ENCODE data around the gene ZFP64. TPM values are rescaled to one million over a fixed set of nuclear protein-coding genes. Genes with fewer than 3 reads are reported as not detected.
"Not testable (repeated sequence)": the region's sequence is repeated elsewhere in the genome, so short reads cannot be mapped to it uniquely, and the experiment has no call there.

Gene ZFP64
- polyA plus RNA-seq, 2 donors = 3.2 to 6.2 TPM

DNA sequence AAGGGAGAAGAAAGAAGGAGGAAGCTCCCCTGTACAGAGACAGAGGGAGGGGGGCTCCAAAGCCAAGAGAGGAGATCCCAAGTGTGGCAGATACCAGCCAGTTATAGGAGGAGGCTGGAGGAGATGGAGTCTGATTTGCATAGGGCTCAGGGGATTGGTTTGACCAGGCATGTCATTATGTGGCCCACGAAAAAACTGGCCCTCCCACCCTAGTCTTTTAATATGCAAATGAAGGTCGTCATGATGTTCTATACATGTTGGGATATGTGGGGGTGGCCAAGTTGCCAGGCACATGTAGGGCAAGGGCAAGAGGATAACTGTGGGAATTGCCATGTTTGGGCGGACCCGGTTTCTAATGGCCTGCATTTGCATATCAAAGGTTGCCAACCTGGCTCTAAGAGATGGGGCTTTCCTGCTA, 17.6 kb upstream of the ZFP64 start:
- no peaks in the 10 kb centered on the region for H3K36me3 ChIP-seq (ENCODE audit: control insufficient read depth in 2 of 2, insufficient read depth in 2 of 2, low read length in 1 of 2)
- peaks cover 0 to 2% of the 10 kb centered on the region in 2 donors for H3K9me3 ChIP-seq (ENCODE audit: control insufficient read depth in 2 of 2, insufficient read depth in 1 of 2, low read depth in 1 of 2, low read length in 1 of 2)
- no peaks in the 10 kb centered on the region for H3K4me1 ChIP-seq (ENCODE audit: control insufficient read depth in 2 of 2, insufficient read depth in 2 of 2, low read length in 1 of 2)
- WGBS, 2 donors = 24 to 34% methylated on average over 4 of the region's 4 CpGs
- no peak overlapping the region for H3K27ac ChIP-seq (ENCODE audit: low read depth in 2 of 2, low read length in 1 of 2)
- H3K4me3 ChIP-seq (ENCODE audit: low read depth in 1 of 2, low read length in 2 of 2) = no peak overlapping the region
- no peaks in the 10 kb centered on the region for H3K27me3 ChIP-seq (ENCODE audit: control insufficient read depth in 1 of 2, insufficient read depth in 2 of 2, low read length in 2 of 2)

DNA sequence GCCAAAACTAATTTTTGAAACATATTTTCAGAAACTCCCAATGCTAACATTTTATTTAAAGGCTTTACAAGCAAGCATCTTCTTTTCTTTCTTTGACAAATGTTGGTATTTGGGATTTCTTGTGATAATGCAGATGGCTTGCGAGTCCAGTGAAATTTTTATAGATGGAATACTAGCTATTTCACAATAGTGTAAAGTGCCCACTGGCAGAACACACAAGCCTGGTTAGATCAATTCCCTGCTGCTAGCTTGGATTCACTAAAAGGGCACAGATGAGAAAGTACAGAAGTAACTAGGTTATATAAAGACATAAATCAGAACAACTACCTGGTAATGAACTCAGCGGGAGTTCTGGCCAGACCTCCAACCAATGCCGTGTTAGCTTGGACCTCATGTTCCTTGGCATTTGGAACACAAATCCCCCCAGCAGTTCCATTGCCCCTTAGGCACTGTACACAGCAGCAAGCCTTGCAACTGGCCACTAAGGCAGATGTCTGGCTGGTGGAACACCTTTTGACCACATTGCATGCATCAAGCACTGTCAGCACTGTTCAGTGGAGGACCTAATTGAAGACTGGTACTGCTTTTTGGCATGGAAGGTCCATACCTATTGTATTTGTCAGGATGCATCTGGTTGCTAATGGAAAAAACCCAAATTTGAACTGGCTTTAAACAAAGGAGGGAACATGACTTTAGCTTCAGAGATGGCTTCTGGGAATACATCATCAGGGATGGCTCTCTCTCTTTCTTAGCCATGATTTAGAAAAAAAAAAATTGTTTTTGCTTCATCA, 15.6 kb upstream of the ZFP64 start:
- Histone ChIP-seq H3K27me3 (ENCODE audit: control insufficient read depth in 1 of 2, insufficient read depth in 2 of 2, low read length in 2 of 2) (no peaks in the 10 kb centered on the region), H3K27ac (ENCODE audit: low read depth in 2 of 2, low read length in 1 of 2) (no peak overlapping the region), H3K4me1 (ENCODE audit: control insufficient read depth in 2 of 2, insufficient read depth in 2 of 2, low read length in 1 of 2) (no peaks in the 10 kb centered on the region), H3K4me3 (ENCODE audit: low read depth in 1 of 2, low read length in 2 of 2) (no peak overlapping the region), H3K36me3 (ENCODE audit: control insufficient read depth in 2 of 2, insufficient read depth in 2 of 2, low read length in 1 of 2) (no peaks in the 10 kb centered on the region), H3K9me3 (ENCODE audit: control insufficient read depth in 2 of 2, insufficient read depth in 1 of 2, low read depth in 1 of 2, low read length in 1 of 2) (no peaks in the 10 kb centered on the region)
- 91 to 97% methylated on average over 3 of the region's 3 CpGs for whole genome bisulfite sequencing, 2 donors

DNA sequence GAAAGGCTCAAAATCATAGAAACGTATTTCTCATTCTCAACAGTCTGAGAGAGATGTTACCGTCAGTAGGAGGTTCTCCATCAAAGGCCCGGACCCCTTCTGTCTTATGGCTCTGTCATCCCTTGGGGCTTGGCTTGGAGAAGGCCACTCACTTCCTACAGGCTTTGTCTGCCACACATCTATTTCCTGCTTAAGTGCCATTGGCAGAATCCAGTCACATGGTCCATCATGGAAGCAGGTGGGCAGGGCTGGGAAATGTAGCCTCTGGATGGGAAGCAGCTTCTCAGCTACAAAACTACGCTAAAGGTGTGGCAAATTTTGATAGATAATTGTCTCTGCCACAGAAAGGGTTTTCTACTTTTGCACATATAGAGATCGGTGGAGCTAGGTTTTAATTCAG, 12.6 kb upstream of the ZFP64 start:
- no peaks in the 10 kb centered on the region for H3K9me3 ChIP-seq (ENCODE audit: control insufficient read depth in 2 of 2, insufficient read depth in 1 of 2, low read depth in 1 of 2, low read length in 1 of 2)
- no peak overlapping the region for H3K4me3 ChIP-seq (ENCODE audit: low read depth in 1 of 2, low read length in 2 of 2)
- WGBS, 2 donors = 92 to 96% methylated on average over 5 of the region's 5 CpGs
- H3K4me1 ChIP-seq (ENCODE audit: control insufficient read depth in 2 of 2, insufficient read depth in 2 of 2, low read length in 1 of 2) = no peaks in the 10 kb centered on the region
- H3K36me3 ChIP-seq (ENCODE audit: control insufficient read depth in 2 of 2, insufficient read depth in 2 of 2, low read length in 1 of 2) = no peaks in the 10 kb centered on the region
- no peak overlapping the region for H3K27ac ChIP-seq (ENCODE audit: low read depth in 2 of 2, low read length in 1 of 2)
- no peaks in the 10 kb centered on the region for H3K27me3 ChIP-seq (ENCODE audit: control insufficient read depth in 1 of 2, insufficient read depth in 2 of 2, low read length in 2 of 2)

DNA sequence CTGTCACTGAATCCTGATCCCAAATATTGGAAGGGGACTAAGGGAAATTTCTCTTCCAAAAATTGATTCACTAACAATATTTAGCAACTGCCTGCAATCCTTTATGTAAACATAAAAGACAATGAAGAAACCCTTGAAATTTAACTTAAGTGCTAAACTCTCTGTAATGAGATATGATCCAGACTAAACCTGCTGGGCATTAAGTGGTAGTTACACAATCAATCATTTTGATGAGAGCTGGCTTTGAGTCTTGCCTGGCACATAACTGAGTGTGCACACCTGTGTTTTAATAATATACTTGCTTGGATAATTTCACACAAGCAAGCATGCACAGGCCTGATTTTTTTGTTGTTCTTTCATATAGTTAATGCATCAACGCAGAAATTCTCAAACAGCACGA, 9.8 kb upstream of the ZFP64 start:
- no peaks in the 10 kb centered on the region for H3K4me1 ChIP-seq (ENCODE audit: control insufficient read depth in 2 of 2, insufficient read depth in 2 of 2, low read length in 1 of 2)
- no peaks in the 10 kb centered on the region for H3K27me3 ChIP-seq (ENCODE audit: control insufficient read depth in 1 of 2, insufficient read depth in 2 of 2, low read length in 2 of 2)
- no peaks in the 10 kb centered on the region for H3K36me3 ChIP-seq (ENCODE audit: control insufficient read depth in 2 of 2, insufficient read depth in 2 of 2, low read length in 1 of 2)
- no peak overlapping the region for H3K4me3 ChIP-seq (ENCODE audit: low read depth in 1 of 2, low read length in 2 of 2)
- 55 to 75% methylated on average over 2 of the region's 2 CpGs for WGBS, 2 donors
- H3K27ac ChIP-seq (ENCODE audit: low read depth in 2 of 2, low read length in 1 of 2) = no peak overlapping the region
- no peaks in the 10 kb centered on the region for H3K9me3 ChIP-seq (ENCODE audit: control insufficient read depth in 2 of 2, insufficient read depth in 1 of 2, low read depth in 1 of 2, low read length in 1 of 2)

DNA sequence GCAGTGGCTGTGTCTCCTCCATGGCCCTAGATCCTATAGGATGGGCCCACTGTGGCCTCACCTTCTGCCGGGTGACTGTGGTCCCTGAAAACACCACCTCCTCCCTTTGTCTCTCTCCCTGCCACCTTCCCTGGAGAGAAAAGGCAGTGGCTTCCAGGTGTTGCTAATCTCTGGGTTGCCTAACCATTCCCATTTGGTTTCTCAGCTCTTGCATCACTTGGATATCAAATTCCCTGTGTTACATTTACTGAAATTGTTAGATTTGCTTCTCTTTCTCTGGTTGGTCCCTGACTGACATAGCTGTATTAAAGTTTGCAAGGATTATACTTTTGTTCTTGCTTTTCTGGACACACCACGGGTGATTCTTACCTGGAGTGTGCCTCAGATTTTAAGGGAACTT, 9.3 kb upstream of the ZFP64 start:
- Histone ChIP-seq H3K36me3 (ENCODE audit: control insufficient read depth in 2 of 2, insufficient read depth in 2 of 2, low read length in 1 of 2) (no peaks in the 10 kb centered on the region), H3K9me3 (ENCODE audit: control insufficient read depth in 2 of 2, insufficient read depth in 1 of 2, low read depth in 1 of 2, low read length in 1 of 2) (no peaks in the 10 kb centered on the region), H3K27me3 (ENCODE audit: control insufficient read depth in 1 of 2, insufficient read depth in 2 of 2, low read length in 2 of 2) (no peaks in the 10 kb centered on the region), H3K27ac (ENCODE audit: low read depth in 2 of 2, low read length in 1 of 2) (no peak overlapping the region), H3K4me3 (ENCODE audit: low read depth in 1 of 2, low read length in 2 of 2) (no peak overlapping the region), H3K4me1 (ENCODE audit: control insufficient read depth in 2 of 2, insufficient read depth in 2 of 2, low read length in 1 of 2) (no peaks in the 10 kb centered on the region)
- WGBS, 2 donors = 47 to 59% methylated on average over 2 of the region's 2 CpGs

DNA sequence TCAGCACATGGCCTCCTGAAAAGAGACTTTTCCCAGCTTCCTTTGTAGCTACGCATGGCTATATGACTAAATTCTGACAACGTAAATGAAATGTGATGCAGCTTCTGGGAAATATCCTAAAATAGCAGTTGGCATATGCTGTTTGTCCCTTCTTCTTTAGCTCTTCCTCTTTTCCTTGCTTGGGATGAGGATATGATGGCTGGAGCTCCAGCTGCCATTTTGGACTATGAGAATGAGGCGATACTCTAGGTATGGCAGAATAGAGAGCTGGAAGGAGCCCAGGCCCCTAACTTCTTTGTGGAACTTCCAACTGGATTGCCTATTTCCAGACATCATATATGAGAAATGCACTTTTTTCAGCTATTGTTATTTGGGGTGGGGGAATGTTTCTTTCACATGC, 5.3 kb upstream of the ZFP64 start:
- 95 to 98% methylated on average over 3 of the region's 3 CpGs for WGBS, 2 donors
- Histone ChIP-seq H3K4me3 (ENCODE audit: low read depth in 1 of 2, low read length in 2 of 2) (no peak overlapping the region), H3K9me3 (ENCODE audit: control insufficient read depth in 2 of 2, insufficient read depth in 1 of 2, low read depth in 1 of 2, low read length in 1 of 2) (no peaks in the 10 kb centered on the region), H3K36me3 (ENCODE audit: control insufficient read depth in 2 of 2, insufficient read depth in 2 of 2, low read length in 1 of 2) (no peaks in the 10 kb centered on the region), H3K27me3 (ENCODE audit: control insufficient read depth in 1 of 2, insufficient read depth in 2 of 2, low read length in 2 of 2) (no peaks in the 10 kb centered on the region), H3K27ac (ENCODE audit: low read depth in 2 of 2, low read length in 1 of 2) (no peak overlapping the region), H3K4me1 (ENCODE audit: control insufficient read depth in 2 of 2, insufficient read depth in 2 of 2, low read length in 1 of 2) (no peaks in the 10 kb centered on the region)

DNA sequence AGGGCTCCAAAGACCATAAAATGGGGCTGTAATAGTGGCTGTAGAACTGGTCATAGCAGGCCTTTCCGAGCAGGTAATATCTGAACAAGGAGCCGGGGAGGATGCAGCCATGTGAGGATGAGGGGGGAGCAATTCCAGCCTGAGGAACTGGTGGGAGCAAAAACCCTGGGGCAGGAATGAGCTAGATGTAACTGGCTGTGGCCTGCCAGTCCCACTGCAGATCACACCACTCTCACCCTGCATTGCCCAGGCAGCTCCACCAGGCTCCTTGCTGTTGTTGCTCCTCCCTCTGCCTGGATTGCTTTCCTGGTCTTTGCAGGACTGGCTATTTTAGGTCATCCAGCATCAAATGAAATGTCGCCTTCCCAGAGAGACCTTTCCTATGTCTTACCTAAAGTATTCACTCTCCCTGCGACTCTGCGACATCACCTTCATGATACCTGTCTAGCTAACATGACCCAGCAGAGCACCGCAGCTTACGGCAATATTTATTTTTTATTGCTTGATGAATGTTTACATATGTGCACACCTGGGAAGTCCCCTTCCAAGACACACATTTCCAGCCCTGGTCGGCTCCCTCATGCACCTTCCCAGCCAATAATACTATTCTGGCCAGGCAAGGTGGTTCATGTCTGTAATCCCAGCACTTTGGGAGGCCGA, 2.4 kb upstream of the ZFP64 start:
- Histone ChIP-seq H3K9me3 (ENCODE audit: control insufficient read depth in 2 of 2, insufficient read depth in 1 of 2, low read depth in 1 of 2, low read length in 1 of 2) (no peaks in the 10 kb centered on the region), H3K4me1 (ENCODE audit: control insufficient read depth in 2 of 2, insufficient read depth in 2 of 2, low read length in 1 of 2) (no peaks in the 10 kb centered on the region), H3K27me3 (ENCODE audit: control insufficient read depth in 1 of 2, insufficient read depth in 2 of 2, low read length in 2 of 2) (no peaks in the 10 kb centered on the region), H3K27ac (ENCODE audit: low read depth in 2 of 2, low read length in 1 of 2) (no peak overlapping the region), H3K36me3 (ENCODE audit: control insufficient read depth in 2 of 2, insufficient read depth in 2 of 2, low read length in 1 of 2) (no peaks in the 10 kb centered on the region), H3K4me3 (ENCODE audit: low read depth in 1 of 2, low read length in 2 of 2) (no peak overlapping the region)
- 75 to 78% methylated on average over 9 of the region's 9 CpGs for WGBS, 2 donors

DNA sequence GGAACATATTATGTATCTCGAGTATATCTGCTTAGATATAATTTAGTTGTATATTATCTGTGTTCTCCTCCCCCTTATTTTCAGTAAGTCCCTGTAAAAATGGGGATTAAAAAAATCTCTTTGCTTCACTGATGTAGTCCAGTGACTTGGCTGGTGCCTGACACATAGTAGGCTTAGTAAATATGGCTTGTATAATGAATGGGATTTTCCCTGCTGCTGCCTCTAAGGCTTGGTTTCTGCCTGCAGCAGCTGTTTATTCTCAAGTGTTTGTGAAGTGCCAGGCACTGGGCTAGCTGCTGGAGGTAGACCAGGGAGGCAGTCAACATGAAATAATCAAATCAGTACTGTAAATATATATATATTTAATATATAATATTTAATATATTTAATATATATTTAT, 1.6 kb upstream of the ZFP64 start:
- no peaks in the 10 kb centered on the region for H3K36me3 ChIP-seq (ENCODE audit: control insufficient read depth in 2 of 2, insufficient read depth in 2 of 2, low read length in 1 of 2)
- no peak overlapping the region for H3K27ac ChIP-seq (ENCODE audit: low read depth in 2 of 2, low read length in 1 of 2)
- H3K27me3 ChIP-seq (ENCODE audit: control insufficient read depth in 1 of 2, insufficient read depth in 2 of 2, low read length in 2 of 2) = no peaks in the 10 kb centered on the region
- no peak overlapping the region for H3K4me3 ChIP-seq (ENCODE audit: low read depth in 1 of 2, low read length in 2 of 2)
- WGBS, 2 donors = 73 to 77% methylated on average over 1 of the region's 1 CpG
- H3K9me3 ChIP-seq (ENCODE audit: control insufficient read depth in 2 of 2, insufficient read depth in 1 of 2, low read depth in 1 of 2, low read length in 1 of 2) = no peaks in the 10 kb centered on the region
- no peaks in the 10 kb centered on the region for H3K4me1 ChIP-seq (ENCODE audit: control insufficient read depth in 2 of 2, insufficient read depth in 2 of 2, low read length in 1 of 2)

DNA sequence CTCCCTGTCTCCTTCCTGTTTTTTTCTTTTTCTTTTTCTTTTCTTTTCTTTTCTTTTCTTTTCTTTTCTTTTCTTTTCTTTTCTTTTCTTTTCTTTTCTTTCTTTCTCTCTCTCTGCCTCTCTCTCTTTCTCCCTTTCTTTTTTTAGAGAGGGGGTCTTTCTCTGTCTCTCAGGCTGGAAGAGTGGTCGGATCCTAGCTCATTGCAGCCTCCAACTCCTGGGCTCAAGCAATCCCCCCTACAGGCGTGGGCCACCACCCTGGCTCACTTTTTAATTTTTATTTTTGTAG, 1.1 kb upstream of the ZFP64 start:
- WGBS, 2 donors = 88 to 93% methylated on average over 2 of the region's 2 CpGs
- H3K27me3 ChIP-seq (ENCODE audit: control insufficient read depth in 1 of 2, insufficient read depth in 2 of 2, low read length in 2 of 2); H3K4me3 ChIP-seq (ENCODE audit: low read depth in 1 of 2, low read length in 2 of 2); H3K36me3 ChIP-seq (ENCODE audit: control insufficient read depth in 2 of 2, insufficient read depth in 2 of 2, low read length in 1 of 2); H3K27ac ChIP-seq (ENCODE audit: low read depth in 2 of 2, low read length in 1 of 2); H3K9me3 ChIP-seq (ENCODE audit: control insufficient read depth in 2 of 2, insufficient read depth in 1 of 2, low read depth in 1 of 2, low read length in 1 of 2); H3K4me1 ChIP-seq (ENCODE audit: control insufficient read depth in 2 of 2, insufficient read depth in 2 of 2, low read length in 1 of 2): not testable (repeated sequence)

All from esophagus (tissue), 2 donors.